WI38 (cell line): ENCODE data around the gene MYH11.

Experiments used
- H3K4me3 ChIP-seq: 2 replicates; pipeline ENCODE4 v1.5.1; 2011; ENCODE audit warnings: low read depth, mild to moderate bottlenecking, control low read depth, low read length
- TF ChIP-seq, protein P1 (sequence below): IDR thresholded peaks from 2 replicates; pipeline ENCODE4 v1.5.1; 2012; ENCODE audit warnings: low read depth, mild to moderate bottlenecking, control low read depth, low read length

The MYH11 gene

DNA sequence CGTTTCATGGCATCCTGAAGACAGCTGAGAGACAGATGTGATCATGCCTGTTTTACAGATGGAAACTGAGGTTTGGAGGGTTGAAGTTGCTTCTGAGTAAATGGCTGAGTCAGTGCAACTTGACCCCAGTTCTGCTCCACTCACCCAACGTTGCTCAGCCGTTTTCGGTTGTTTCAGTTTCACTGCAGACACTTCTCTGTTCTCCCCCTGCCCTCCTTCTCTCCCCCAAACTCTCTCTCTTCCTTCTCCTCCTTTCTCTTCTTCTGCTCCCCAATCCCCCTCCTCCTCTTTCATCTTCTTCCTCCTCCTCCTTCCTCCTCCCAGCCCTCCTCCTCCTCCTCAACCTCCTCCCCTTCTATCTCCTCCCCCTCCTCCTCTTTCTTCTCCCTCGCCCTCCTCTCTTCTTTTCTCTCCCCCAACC lies 41.0 kb upstream of the MYH11 start:
- peak overlapping the region; percentile 30 for H3K4me3 ChIP-seq
- TF ChIP-seq, protein P1, sequence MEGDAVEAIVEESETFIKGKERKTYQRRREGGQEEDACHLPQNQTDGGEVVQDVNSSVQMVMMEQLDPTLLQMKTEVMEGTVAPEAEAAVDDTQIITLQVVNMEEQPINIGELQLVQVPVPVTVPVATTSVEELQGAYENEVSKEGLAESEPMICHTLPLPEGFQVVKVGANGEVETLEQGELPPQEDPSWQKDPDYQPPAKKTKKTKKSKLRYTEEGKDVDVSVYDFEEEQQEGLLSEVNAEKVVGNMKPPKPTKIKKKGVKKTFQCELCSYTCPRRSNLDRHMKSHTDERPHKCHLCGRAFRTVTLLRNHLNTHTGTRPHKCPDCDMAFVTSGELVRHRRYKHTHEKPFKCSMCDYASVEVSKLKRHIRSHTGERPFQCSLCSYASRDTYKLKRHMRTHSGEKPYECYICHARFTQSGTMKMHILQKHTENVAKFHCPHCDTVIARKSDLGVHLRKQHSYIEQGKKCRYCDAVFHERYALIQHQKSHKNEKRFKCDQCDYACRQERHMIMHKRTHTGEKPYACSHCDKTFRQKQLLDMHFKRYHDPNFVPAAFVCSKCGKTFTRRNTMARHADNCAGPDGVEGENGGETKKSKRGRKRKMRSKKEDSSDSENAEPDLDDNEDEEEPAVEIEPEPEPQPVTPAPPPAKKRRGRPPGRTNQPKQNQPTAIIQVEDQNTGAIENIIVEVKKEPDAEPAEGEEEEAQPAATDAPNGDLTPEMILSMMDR, result no peak

DNA sequence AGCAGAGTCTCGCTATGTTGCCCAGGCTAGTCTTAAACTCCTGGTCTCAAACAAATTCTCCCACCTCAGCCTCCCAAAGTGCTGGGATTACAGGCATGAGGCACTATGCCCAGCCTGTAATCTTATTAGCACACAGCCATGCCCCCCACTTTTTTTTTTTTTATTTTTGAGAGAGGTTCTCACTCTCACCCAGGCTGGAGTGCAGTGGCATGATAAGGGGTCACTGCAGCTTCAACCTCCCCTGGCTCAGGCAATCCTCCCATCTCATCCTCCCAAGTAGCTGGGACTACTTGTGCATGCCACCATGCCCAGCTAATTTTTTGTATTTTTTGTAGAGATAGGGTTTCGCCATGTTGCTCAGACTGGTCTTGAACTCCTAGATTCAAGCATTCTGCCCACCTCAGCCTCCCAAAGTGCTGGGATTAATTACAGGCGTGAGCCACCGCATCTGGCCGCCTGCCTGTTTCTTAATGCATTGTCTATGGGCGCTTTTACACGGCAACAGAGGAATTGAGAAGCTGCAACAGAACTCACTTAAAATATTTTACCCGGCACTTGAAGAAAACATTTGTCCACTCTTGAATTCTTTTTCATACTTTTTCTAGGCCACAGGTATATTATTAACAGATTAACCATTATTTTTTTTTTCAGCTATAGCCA lies 40.4 kb upstream of the MYH11 start:
- TF ChIP-seq, protein P1, result no peak
- H3K4me3 ChIP-seq, result peak overlapping the region; percentile 30; the same call in 1 of the 2 replicates

DNA sequence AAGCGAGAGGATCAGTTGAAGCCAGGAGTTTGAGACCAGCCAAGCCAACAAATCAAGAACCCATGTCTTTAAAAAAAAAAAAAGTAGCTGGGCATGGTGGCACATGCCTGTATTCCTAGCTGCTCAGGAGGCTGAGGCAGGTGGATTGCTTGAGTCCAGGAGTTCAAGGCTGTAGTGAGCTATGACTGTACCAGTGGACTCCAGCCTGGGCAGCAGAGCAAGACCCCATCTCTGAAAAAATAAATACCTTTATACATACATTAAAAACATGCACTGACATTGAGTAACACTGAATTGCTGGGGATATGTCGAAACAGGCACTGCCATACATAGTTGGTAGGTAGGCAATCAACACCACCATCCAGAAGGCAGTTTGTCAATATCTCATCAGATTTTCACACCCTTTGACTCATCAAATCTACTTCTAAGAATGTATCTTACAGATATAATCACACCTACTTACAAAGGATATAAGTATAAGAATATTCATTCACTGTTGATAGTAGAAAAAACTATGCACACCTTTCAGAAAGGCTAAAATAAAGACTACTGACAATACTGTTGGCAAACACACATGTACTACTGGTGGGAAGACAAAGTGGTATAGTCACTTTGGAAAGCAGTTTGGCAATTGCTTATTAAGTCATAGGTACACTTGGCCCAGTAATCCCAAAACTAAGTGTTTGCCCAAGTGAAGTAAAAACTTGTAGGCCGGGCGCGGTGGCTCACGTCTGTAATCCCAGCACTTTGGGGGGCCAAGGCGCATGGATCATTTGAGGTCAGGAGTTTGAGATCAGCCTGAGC lies 37.9 kb upstream of the MYH11 start:
- TF ChIP-seq, protein P1, result no peak
- H3K4me3 ChIP-seq, result no peak overlapping the region

DNA sequence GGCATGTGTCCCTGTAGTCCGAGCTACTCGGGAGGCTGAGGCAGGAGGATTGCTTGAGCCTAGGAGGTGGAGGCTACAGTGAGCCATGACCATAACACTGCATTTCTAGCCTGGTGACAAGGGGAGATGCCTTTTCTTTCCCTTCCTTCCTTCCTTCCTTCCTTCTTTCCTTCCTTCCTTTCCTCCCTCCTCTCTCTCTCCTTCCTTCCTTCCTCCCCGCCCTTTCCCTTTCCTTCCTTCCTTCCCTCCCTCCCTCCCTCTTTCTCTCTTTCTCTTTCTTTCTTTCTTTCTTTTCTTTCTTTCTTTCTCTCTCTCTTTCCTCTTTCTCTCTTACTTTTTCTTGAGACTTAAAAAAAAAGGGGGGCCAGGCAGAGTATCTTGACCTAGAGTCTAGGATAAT lies 34.7 kb upstream of the MYH11 start:
- TF ChIP-seq, protein P1, result no peak
- no peak overlapping the region for H3K4me3 ChIP-seq

DNA sequence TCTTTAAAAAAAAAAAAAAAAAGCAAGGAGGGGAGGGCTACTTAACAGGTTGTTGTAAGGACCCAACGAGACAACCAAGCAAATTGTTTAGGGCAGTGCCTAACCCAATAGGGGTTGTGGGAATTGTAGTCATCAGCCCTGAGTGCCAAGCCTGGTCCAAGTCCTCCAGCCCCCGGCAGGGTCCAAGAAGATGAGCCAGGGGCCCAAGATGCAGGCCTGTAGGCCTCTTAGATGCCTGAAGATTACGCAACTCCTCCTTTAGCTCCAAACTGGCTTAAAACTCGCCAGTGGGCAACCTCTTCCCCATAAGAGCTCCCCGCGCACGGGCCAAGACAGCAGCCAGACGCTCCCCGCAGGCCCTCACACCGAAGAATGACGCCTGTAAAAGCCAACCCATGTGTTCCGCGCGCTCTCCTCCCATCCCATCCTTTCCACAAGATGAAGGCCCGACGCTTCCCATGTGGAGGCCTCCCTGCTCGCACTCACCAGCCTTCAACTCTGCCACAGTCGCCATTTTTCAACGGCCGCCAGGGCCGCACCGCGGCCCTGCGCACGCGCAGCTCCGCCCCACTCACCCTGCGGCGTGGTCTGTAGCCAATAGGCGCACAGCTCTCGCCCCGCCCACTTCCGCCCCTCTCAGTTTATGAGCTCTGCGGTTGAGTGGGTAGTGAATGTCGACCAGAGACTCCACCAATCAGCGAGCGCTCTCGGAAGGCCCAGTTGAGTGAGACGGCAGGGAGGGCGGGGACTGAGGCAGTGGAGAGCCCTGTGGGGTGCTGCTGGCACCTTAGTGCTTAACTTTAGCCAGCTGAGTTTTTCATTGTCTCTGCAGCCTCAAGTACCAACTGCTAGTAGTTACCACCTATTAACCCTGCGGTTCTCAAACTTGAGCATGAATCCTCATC lies 31.5 kb upstream of the MYH11 start, which contains the start of gene CEP20:
Gene CEP20 (minus strand): TSS at position 532 of the 905 bp plus-strand sequence. CDS start 18 bp downstream, at position 514.
- TF ChIP-seq, protein P1, result 0 out of 2 replicates have a peak, but pooled peaks have one; percentile 8
- H3K4me3 ChIP-seq, result peak within 1 kb of the TSS; percentile 97

DNA sequence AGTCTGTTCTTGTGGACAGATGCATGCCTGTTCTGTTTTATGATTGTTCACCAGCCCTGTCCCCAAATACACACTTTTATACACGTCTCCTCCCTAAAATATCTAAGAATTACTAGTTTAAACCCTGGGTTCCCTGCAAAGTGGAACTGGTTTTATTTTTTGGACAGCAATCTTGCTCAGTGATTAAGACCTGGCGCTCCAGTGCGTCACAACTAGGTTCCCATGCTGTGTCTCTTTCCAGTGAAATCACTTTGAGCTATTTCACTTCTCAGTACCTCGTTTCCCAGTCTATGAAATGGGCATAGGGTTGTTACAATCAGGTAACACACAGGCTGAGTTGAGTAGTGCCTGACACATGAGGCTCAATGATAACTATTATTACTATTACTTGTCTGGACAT lies 30.5 kb upstream of the MYH11 start:
- H3K4me3 ChIP-seq, result peak overlapping the region; percentile 97
- TF ChIP-seq, protein P1, result no peak
